ENCODE data around the gene IPMK. TPM values are rescaled to one million over a fixed set of nuclear protein-coding genes. Genes with fewer than 3 reads are reported as not detected.
"Not testable (repeated sequence)": the region's sequence is repeated elsewhere in the genome, so short reads cannot be mapped to it uniquely, and the experiment has no call there.

IPMK gene
- total RNA-seq, 1 donor from 2014 or later: 4.5 TPM

- DNase-seq (ENCODE audit: low spot score in 2 of 2, unreplicated experiment in 2 of 2): no peak
- no peak for TF ChIP-seq CTCF (IDR thresholded peaks at IDR 0.05; ENCODE audit: unreplicated experiment)
- Mint-ChIP-seq H3K4me3 (no peak overlapping the region), H3K4me1 (no peaks in the 10 kb centered on the region), H3K36me3 (peaks cover 38% of the 10 kb centered on the region), H3K27ac (no peak overlapping the region), H3K9me3 (peaks cover 22% of the 10 kb centered on the region), H3K27me3 (ENCODE audit: low read depth) (no peaks in the 10 kb centered on the region)
These were observed 28.0 kb downstream of the IPMK start for GRCh38 chr10:58239561-58240169.

GRCh38 chr10:58237014-58237834 is 30.5 kb downstream of the IPMK start:
- Mint-ChIP-seq H3K27ac (no peak overlapping the region), H3K4me1 (no peaks in the 10 kb centered on the region), H3K4me3 (no peak overlapping the region), H3K36me3 (peaks cover 50% of the 10 kb centered on the region), H3K9me3 (peaks cover 27% of the 10 kb centered on the region), H3K27me3 (ENCODE audit: low read depth) (no peaks in the 10 kb centered on the region)
- DNase-seq (ENCODE audit: low spot score in 2 of 2, unreplicated experiment in 2 of 2): no peak
- no peak for TF ChIP-seq CTCF (IDR thresholded peaks at IDR 0.05; ENCODE audit: unreplicated experiment)

- H3K4me3 Mint-ChIP-seq; H3K27me3 Mint-ChIP-seq (ENCODE audit: low read depth); DNase-seq (ENCODE audit: low spot score in 2 of 2, unreplicated experiment in 2 of 2); H3K27ac Mint-ChIP-seq; H3K4me1 Mint-ChIP-seq: not testable (repeated sequence)
- Mint-ChIP-seq H3K9me3 (peaks cover 39% of the 10 kb centered on the region), H3K36me3 (peaks cover 57% of the 10 kb centered on the region)
These were observed 37.8 kb downstream of the IPMK start for GRCh38 chr10:58229856-58230255.

GRCh38 chr10:58225654-58226053 is 42.0 kb downstream of the IPMK start:
- no peaks in the 10 kb centered on the region for H3K27me3 Mint-ChIP-seq (ENCODE audit: low read depth)
- no peak for DNase-seq (ENCODE audit: low spot score in 2 of 2, unreplicated experiment in 2 of 2)
- no peak for TF ChIP-seq CTCF (IDR thresholded peaks at IDR 0.05; ENCODE audit: unreplicated experiment)
- H3K36me3 Mint-ChIP-seq: peaks cover 15% of the 10 kb centered on the region
- peaks cover 4% of the 10 kb centered on the region for H3K9me3 Mint-ChIP-seq
- no peak overlapping the region for H3K4me3 Mint-ChIP-seq
- H3K4me1 Mint-ChIP-seq: peaks cover 2% of the 10 kb centered on the region
- no peak overlapping the region for H3K27ac Mint-ChIP-seq

- Mint-ChIP-seq H3K4me3 (no peak overlapping the region), H3K27me3 (ENCODE audit: low read depth) (no peaks in the 10 kb centered on the region), H3K9me3 (no peaks in the 10 kb centered on the region), H3K27ac (no peak overlapping the region), H3K36me3 (no peaks in the 10 kb centered on the region), H3K4me1 (peaks cover 13% of the 10 kb centered on the region)
- DNase-seq (ENCODE audit: low spot score in 2 of 2, unreplicated experiment in 2 of 2): no peak
- TF ChIP-seq CTCF (IDR thresholded peaks at IDR 0.05; ENCODE audit: unreplicated experiment): no peak
These were observed 46.8 kb downstream of the IPMK start for GRCh38 chr10:58220769-58221451.

GRCh38 chr10:58219875-58220274 is 47.8 kb downstream of the IPMK start:
- Mint-ChIP-seq H3K9me3 (no peaks in the 10 kb centered on the region), H3K27me3 (ENCODE audit: low read depth) (no peaks in the 10 kb centered on the region), H3K4me1 (peaks cover 12% of the 10 kb centered on the region), H3K36me3 (peaks cover 2% of the 10 kb centered on the region), H3K4me3 (no peak overlapping the region), H3K27ac (no peak overlapping the region)
- no peak for TF ChIP-seq CTCF (IDR thresholded peaks at IDR 0.05; ENCODE audit: unreplicated experiment)
- DNase-seq (ENCODE audit: low spot score in 2 of 2, unreplicated experiment in 2 of 2): no peak

All from mesothelial cell of epicardium (in vitro differentiated cells).